HG02763 (cell line): Measurements from ENCODE around the gene GLB1L.
"Not testable (repeated sequence)": the region's sequence is repeated elsewhere in the genome, so short reads cannot be mapped to it uniquely, and the experiment has no call there.

Source experiments
- ATAC-seq: cut with Tn5 transposase; IDR thresholded peaks from one replicate; pipeline ENCODE4 v1.9.1; 2021; ENCODE audit warnings: mild to moderate bottlenecking, moderate library complexity; ENCODE audit not compliant: unreplicated experiment

The GLB1L gene

GRCh38 chr2:219209236-219210195 is 35.7 kb downstream of the GLB1L start:
- ATAC-seq, result no peak

GRCh38 chr2:219207884-219208740 is 37.1 kb downstream of the GLB1L start:
- no peak for ATAC-seq

GRCh38 chr2:219207134-219207883 is 37.9 kb downstream of the GLB1L start:
- no peak for ATAC-seq

GRCh38 chr2:219206328-219207133 is 38.7 kb downstream of the GLB1L start, which contains the start of gene ZFAND2B:
TSS of gene ZFAND2B (plus strand) at chr2:219206782. CDS start at chr2:219206988, 206 bp downstream.
- peak; percentile 95 for ATAC-seq

GRCh38 chr2:219205981-219206327 is 39.3 kb downstream of the GLB1L start:
- no peak for ATAC-seq

- no peak for ATAC-seq
Measured at GRCh38 chr2:219205165-219205538, 40.1 kb downstream of the GLB1L start.

- ATAC-seq, result no peak
Measured at GRCh38 chr2:219204425-219205164, 40.6 kb downstream of the GLB1L start.

GRCh38 chr2:219201331-219201730 is 43.9 kb downstream of the GLB1L start:
- ATAC-seq, result not testable (repeated sequence)

- ATAC-seq, result not testable (repeated sequence)
Measured at GRCh38 chr2:219200502-219201326, 44.5 kb downstream of the GLB1L start.

- no peak for ATAC-seq
Measured at GRCh38 chr2:219199470-219200211, 45.6 kb downstream of the GLB1L start.

- no peak for ATAC-seq
Measured at GRCh38 chr2:219198974-219199373, 46.3 kb downstream of the GLB1L start.

GRCh38 chr2:219197388-219197787 is 47.9 kb downstream of the GLB1L start:
- no peak for ATAC-seq

GRCh38 chr2:219186754-219187456 is 58.3 kb downstream of the GLB1L start:
- ATAC-seq, result no peak
